NCI-H2227 (cell line): Measurements from ENCODE around the gene PSMA4.
"Not testable (repeated sequence)": the region's sequence is repeated elsewhere in the genome, so short reads cannot be mapped to it uniquely, and the experiment has no call there.

Experiments used
- DNase-seq: peaks from one replicate; lab custom pipeline; 2025; ENCODE audit not compliant: unreplicated experiment; lab: John Stamatoyannopoulos, UW

PSMA4 gene

GRCh38 chr15:78550815-78551214, 10.6 kb downstream of the PSMA4 start:
- no peak for DNase-seq

- DNase-seq = no peak
Measured at GRCh38 chr15:78551902-78552301, 11.7 kb downstream of the PSMA4 start.

GRCh38 chr15:78552597-78552996, 12.4 kb downstream of the PSMA4 start:
- DNase-seq = no peak

GRCh38 chr15:78560201-78560600, 20.0 kb downstream of the PSMA4 start:
- not testable (repeated sequence) for DNase-seq

GRCh38 chr15:78561490-78561889, 21.2 kb downstream of the PSMA4 start:
- no peak for DNase-seq

- no peak for DNase-seq
Measured at GRCh38 chr15:78563092-78563491, 22.8 kb downstream of the PSMA4 start.

GRCh38 chr15:78564743-78565096, 24.5 kb downstream of the PSMA4 start:
- no peak for DNase-seq

- peak; percentile 91 for DNase-seq
Measured at GRCh38 chr15:78565097-78565950, 25.1 kb downstream of the PSMA4 start, which contains the start of gene CHRNA5. TSS of gene CHRNA5 (plus strand) at chr15:78565520. CDS start at chr15:78565720, 200 bp downstream.

GRCh38 chr15:78565951-78566774, 25.9 kb downstream of the PSMA4 start:
- peak; percentile 60 for DNase-seq

- no peak for DNase-seq
Measured at GRCh38 chr15:78567531-78567930, 27.3 kb downstream of the PSMA4 start.

- no peak for DNase-seq
Measured at GRCh38 chr15:78570710-78571109, 30.5 kb downstream of the PSMA4 start.

GRCh38 chr15:78571382-78571781, 31.1 kb downstream of the PSMA4 start:
- DNase-seq = no peak

GRCh38 chr15:78573416-78573815, 33.2 kb downstream of the PSMA4 start:
- DNase-seq = no peak

GRCh38 chr15:78574944-78575343, 34.7 kb downstream of the PSMA4 start:
- no peak for DNase-seq

- no peak for DNase-seq
Measured at GRCh38 chr15:78597583-78597982, 57.3 kb downstream of the PSMA4 start.

- no peak for DNase-seq
Measured at GRCh38 chr15:78598348-78598747, 58.1 kb downstream of the PSMA4 start.

- DNase-seq = no peak
Measured at GRCh38 chr15:78599189-78599588, 58.9 kb downstream of the PSMA4 start.
